Breast epithelium (tissue), 4 donors: ENCODE measurements around the gene HTRA3. TPM values are rescaled to one million over a fixed set of nuclear protein-coding genes. Genes with fewer than 3 reads are reported as not detected.
A peak's percentile ranks its signal among the peaks of the same experiment; 100 is the strongest.

Experiments
- DNase-seq, 2 donors: peaks; one replicate each; pipeline ENCODE4 v3.0.0-alpha.2; 2019; ENCODE audit warnings: low spot score in 2 of 2
- H3K27ac ChIP-seq, 2 donors: fragments of 200-600 bp; sonication (generic) in 1 of 2; one replicate each; pipeline ENCODE4 v1.5.1; 2016 to 2019; ENCODE audit warnings: mild to moderate bottlenecking in 1 of 2
- H3K27me3 ChIP-seq, 2 donors: fragments of 200-600 bp; sonication (generic) in 1 of 2; one replicate each; pipeline versions ENCODE4 v1.5.1 to v1.6.0; 2017 to 2019; ENCODE audit warnings: control low read depth in 1 of 2, mild to moderate bottlenecking in 1 of 2
- H3K36me3 ChIP-seq: fragments of 200-600 bp; one replicate; pipeline ENCODE4 v1.5.1; 2019
- H3K4me1 ChIP-seq, 2 donors: fragments of 200-600 bp; sonication (generic); one replicate each; pipeline ENCODE4 v1.5.1; 2016 to 2019; ENCODE audit warnings: control low read depth in 1 of 2
- H3K4me3 ChIP-seq, 3 donors: fragments of 200-600 bp; sonication (generic); 1 replicate in 2 of 3; 2 replicates in 1 of 3; pipeline ENCODE4 v1.5.1; 2016 to 2019; ENCODE audit warnings: mild to moderate bottlenecking in 3 of 3, moderate library complexity in 2 of 3
- H3K9me3 ChIP-seq, 2 donors: fragments of 200-600 bp; sonication (generic) in 1 of 2; one replicate each; pipeline ENCODE4 v1.5.1; 2016 to 2019; ENCODE audit warnings: control low read depth in 1 of 2
- POLR2A ChIP-seq: fragments of 450-650 bp; IDR thresholded peaks from one replicate; pipeline ENCODE4 v1.6.1; 2016; ENCODE audit warnings: antibody characterized with exemption, mild to moderate bottlenecking, moderate library complexity
- POLR2AphosphoS5 ChIP-seq, 3 donors: sonication (generic); formaldehyde crosslinking; IDR thresholded peaks; one replicate each; pipeline ENCODE4 v1.6.1; 2017; ENCODE audit warnings: antibody characterized with exemption in 3 of 3
- intact Hi-C: fragments of 100-400 bp; cut with DNase I; formaldehyde crosslinking; loops from one replicate; pipeline ENCODE4 v1.15.1; 2023; ENCODE audit warnings: low total_unique reads
- total RNA-seq, 3 donors: library from RNA; depleted of rRNA; stranded (reverse); fragments of >200 nt; gene quantifications; one replicate each; pipeline ENCODE4 v1.1.0, GENCODE V29; 2016
- TF ChIP-seq, protein P1 (sequence below), 3 donors: fragments of 450-650 bp; IDR thresholded peaks; one replicate each; pipeline ENCODE4 v1.5.1; 2016 to 2017; ENCODE audit warnings: antibody characterized with exemption in 3 of 3, mild to moderate bottlenecking in 3 of 3, moderate library complexity in 3 of 3

The HTRA3 gene
- total RNA-seq, 3 donors from 2014 or later, result 8.5 to 53.9 (median 19.7) TPM

DNA sequence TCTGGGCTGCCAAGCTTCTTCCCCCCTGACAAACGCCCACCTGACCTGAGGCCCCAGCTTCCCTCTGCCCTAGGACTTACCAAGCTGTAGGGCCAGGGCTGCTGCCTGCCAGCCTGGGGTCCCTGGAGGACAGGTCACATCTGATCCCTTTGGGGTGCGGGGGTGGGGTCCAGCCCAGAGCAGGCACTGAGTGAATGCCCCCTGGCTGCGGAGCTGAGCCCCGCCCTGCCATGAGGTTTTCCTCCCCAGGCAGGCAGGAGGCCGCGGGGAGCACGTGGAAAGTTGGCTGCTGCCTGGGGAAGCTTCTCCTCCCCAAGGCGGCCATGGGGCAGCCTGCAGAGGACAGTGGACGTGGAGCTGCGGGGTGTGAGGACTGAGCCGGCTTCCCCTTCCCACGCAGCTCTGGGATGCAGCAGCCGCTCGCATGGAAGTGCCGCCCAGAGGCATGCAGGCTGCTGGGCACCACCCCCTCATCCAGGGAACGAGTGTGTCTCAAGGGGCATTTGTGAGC is 37.0 kb downstream of the HTRA3 start:
- intact Hi-C loops, result no loop called here
- Histone ChIP-seq H3K27ac (peak overlapping the region in 1 of 2 donors; percentile 61), H3K27me3 (no peaks in the 10 kb centered on the region), H3K9me3 (no peaks in the 10 kb centered on the region), H3K4me1 (peaks cover 4 to 7% of the 10 kb centered on the region in 2 donors), H3K4me3 (no peak overlapping the region), H3K36me3 (no peaks in the 10 kb centered on the region)
- TF ChIP-seq POLR2A, result no peak
- TF ChIP-seq POLR2AphosphoS5 (IDR thresholded peaks at IDR 0.05), result no peak
- TF ChIP-seq, protein P1, sequence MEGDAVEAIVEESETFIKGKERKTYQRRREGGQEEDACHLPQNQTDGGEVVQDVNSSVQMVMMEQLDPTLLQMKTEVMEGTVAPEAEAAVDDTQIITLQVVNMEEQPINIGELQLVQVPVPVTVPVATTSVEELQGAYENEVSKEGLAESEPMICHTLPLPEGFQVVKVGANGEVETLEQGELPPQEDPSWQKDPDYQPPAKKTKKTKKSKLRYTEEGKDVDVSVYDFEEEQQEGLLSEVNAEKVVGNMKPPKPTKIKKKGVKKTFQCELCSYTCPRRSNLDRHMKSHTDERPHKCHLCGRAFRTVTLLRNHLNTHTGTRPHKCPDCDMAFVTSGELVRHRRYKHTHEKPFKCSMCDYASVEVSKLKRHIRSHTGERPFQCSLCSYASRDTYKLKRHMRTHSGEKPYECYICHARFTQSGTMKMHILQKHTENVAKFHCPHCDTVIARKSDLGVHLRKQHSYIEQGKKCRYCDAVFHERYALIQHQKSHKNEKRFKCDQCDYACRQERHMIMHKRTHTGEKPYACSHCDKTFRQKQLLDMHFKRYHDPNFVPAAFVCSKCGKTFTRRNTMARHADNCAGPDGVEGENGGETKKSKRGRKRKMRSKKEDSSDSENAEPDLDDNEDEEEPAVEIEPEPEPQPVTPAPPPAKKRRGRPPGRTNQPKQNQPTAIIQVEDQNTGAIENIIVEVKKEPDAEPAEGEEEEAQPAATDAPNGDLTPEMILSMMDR (IDR thresholded peaks at IDR 0.05), result no peak
- peak in 1 of 2 donors; percentile 49 for DNase-seq

DNA sequence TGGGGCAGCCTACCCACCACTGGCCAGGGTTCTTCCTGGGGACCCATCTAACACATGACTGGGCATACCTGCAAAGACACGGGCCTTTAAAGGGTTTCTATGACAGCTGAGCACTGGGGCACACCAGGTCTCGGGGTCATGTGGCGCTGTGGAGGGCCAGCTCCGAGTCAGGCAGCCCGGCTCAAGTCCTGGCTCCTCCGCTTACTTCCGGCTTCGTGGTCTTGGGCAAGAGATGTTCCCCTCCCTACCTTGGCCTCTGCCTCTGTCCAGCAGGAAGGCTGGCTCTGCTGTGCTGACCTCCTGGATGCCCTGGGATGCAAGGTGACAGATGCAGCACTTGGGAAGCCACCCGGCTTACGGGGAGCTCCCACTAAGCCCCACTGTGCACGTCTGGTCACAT is 37.6 kb downstream of the HTRA3 start:
- intact Hi-C loops, result no loop called here
- DNase-seq, result no peak
- Histone ChIP-seq H3K27me3 (no peaks in the 10 kb centered on the region), H3K4me3 (no peak overlapping the region), H3K36me3 (no peaks in the 10 kb centered on the region), H3K27ac (peak overlapping the region in 1 of 2 donors; percentile 38), H3K9me3 (no peaks in the 10 kb centered on the region), H3K4me1 (peaks cover 4 to 7% of the 10 kb centered on the region in 2 donors)
- TF ChIP-seq, protein P1 (IDR thresholded peaks at IDR 0.05), result no peak

DNA sequence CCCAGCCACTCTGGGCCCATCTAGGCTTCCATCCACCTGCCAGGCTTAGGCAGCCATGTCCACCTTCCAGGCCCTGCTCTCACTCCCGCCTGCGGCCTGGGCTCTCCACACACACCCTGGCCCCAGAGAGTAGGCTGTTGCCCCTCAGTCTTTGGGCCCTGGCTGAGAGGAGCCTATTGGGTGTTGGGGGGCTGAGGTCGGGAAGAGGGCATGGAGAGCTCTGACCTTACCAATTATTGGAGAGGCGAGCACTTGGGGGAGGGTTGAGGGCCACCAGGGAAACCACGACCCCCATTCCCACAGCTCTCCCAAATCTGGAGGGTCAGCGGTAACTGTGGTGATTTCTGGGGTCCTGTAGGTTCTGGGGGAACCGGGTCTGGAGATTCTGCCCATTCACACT is 38.2 kb downstream of the HTRA3 start:
- Histone ChIP-seq H3K27ac (peak overlapping the region in 1 of 2 donors; percentile 38), H3K36me3 (no peaks in the 10 kb centered on the region), H3K9me3 (no peaks in the 10 kb centered on the region), H3K4me3 (no peak overlapping the region), H3K27me3 (no peaks in the 10 kb centered on the region), H3K4me1 (peaks cover 4 to 7% of the 10 kb centered on the region in 2 donors)
- intact Hi-C loops, result no loop called here
- TF ChIP-seq POLR2AphosphoS5 (IDR thresholded peaks at IDR 0.05) (no peak), POLR2A (no peak)
- TF ChIP-seq, protein P1 (IDR thresholded peaks at IDR 0.05), result no peak
- DNase-seq, result peak in 1 of 2 donors; percentile 27

DNA sequence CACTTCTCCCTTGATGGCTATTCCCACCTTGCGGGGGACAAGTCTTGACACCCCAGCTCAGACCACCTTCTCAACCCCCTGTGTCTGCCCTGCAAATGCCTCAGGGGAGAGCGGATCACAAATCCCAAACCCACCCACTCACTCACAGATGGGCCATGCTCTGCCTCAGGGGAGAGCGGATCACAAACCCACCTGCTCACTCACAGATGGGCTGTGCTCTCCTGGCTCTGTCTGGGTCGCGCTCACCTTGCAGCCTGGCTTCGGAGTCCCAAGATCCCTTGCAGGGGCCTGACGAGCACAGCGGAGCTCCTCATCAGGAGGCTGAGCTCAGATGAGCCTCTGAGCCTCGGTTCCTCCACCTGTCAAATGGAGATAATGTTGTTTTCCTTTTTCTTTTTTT is 38.6 kb downstream of the HTRA3 start:
- Histone ChIP-seq H3K4me1 (peaks cover 4 to 7% of the 10 kb centered on the region in 2 donors), H3K4me3 (no peak overlapping the region), H3K9me3 (peaks cover 0 to 4% of the 10 kb centered on the region in 2 donors), H3K27ac (peak overlapping the region in 1 of 2 donors; percentile 38), H3K27me3 (no peaks in the 10 kb centered on the region), H3K36me3 (no peaks in the 10 kb centered on the region)
- intact Hi-C loops, result no loop called here
- peak in 1 of 2 donors; percentile 27 for DNase-seq
- TF ChIP-seq, protein P1 (IDR thresholded peaks at IDR 0.05), result no peak

DNA sequence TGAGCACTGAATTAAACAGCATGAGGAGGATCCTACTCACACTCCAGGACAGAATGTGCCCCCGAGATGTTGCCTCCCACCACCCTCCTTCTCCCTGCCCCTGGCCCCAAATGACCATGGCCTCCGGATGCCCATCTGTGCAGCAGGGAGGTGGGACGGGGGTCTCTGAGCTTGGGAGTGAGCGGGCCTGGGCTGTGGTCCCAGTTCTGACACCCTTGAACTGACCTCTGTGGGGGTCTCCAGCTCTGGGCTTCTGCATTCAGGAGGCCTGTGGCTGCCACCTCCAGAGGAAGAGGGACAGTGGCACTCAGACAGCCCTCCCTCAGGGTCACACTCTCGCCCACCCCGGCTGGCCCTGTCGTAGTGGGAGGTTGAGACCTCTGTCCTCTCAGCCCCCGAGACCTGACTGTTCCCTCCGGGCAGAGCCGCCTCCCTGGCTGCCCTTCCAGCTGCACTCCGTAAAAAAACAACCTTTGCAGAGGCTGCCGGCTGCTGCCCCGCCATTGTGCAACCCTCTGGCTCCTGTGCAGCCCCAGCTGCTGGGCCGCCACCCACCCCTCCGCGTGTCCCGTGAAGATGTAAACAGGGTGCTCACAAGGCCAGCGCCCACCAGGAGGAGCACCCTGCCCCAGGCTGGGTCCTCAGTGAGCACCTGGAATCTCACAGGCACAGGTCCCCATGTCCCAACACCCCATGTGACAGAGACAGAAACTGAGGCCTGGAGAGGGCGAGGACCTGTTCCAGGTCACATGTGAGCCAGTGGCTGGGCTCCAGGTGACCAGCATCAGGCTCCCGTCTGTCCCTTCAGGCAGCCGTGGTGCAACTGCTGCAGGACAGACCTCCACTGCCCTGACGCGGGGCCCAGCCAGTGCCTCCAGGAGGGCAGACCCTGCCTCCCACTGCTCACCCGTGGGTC is 39.6 kb downstream of the HTRA3 start:
- DNase-seq, result peak; percentile 24 to 54
- Histone ChIP-seq H3K4me3 (peak overlapping the region in 1 of 3 donors; percentile 28), H3K4me1 (peaks cover 4 to 7% of the 10 kb centered on the region in 2 donors), H3K9me3 (peaks cover 0 to 5% of the 10 kb centered on the region in 2 donors), H3K27me3 (no peaks in the 10 kb centered on the region), H3K36me3 (no peaks in the 10 kb centered on the region), H3K27ac (peak overlapping the region in 1 of 2 donors; percentile 68)
- TF ChIP-seq POLR2AphosphoS5 (IDR thresholded peaks at IDR 0.05), result peak; percentile 18 to 79 (median 37)
- TF ChIP-seq, protein P1 (IDR thresholded peaks at IDR 0.05), result peak in 1 of 3 donors; percentile 25
- no peak for TF ChIP-seq POLR2A
- intact Hi-C loops, result no loop called here
